ENCODE measurements around the gene FTSJ3.
"Not testable (repeated sequence)": the region's sequence is repeated elsewhere in the genome, so short reads cannot be mapped to it uniquely, and the experiment has no call there.

FTSJ3 gene

GRCh38 chr17:63827002-63827800 is at the start of gene FTSJ3, which contains the start of gene PSMC5:
FTSJ3 (minus strand) TSS chr17:63827663; CDS start chr17:63826902, 761 bp downstream.
PSMC5 (plus strand) TSS chr17:63827431; CDS start chr17:63827491, 60 bp downstream.
- DNase-seq (ENCODE audit: low spot score) (peak; percentile 83), FAIRE-seq (no peak)

- FAIRE-seq; DNase-seq (ENCODE audit: low spot score): not testable (repeated sequence)
Observed at GRCh38 chr17:63874693-63875092, 47.2 kb upstream of the FTSJ3 start.

- not testable (repeated sequence) for DNase-seq (ENCODE audit: low spot score); FAIRE-seq
Observed at GRCh38 chr17:63874061-63874626, 46.7 kb upstream of the FTSJ3 start.

GRCh38 chr17:63873577-63873976 is 46.1 kb upstream of the FTSJ3 start, which contains the start of gene CSH2:
CSH2 (minus strand) TSS chr17:63873677; CDS start chr17:63873614, 63 bp downstream.
- not testable (repeated sequence) for DNase-seq (ENCODE audit: low spot score); FAIRE-seq

GRCh38 chr17:63871646-63872365 is 44.3 kb upstream of the FTSJ3 start:
- peak; percentile 73 for FAIRE-seq
- DNase-seq (ENCODE audit: low spot score) = peak; percentile 57

GRCh38 chr17:63870292-63870665 is 42.8 kb upstream of the FTSJ3 start:
- not testable (repeated sequence) for DNase-seq (ENCODE audit: low spot score); FAIRE-seq

- DNase-seq (ENCODE audit: low spot score) = peak; percentile 12
- not testable (repeated sequence) for FAIRE-seq
Observed at GRCh38 chr17:63869491-63870291, 42.2 kb upstream of the FTSJ3 start.

GRCh38 chr17:63866625-63867024 is 39.2 kb upstream of the FTSJ3 start:
- not testable (repeated sequence) for DNase-seq (ENCODE audit: low spot score); FAIRE-seq

GRCh38 chr17:63859257-63859656 is 31.8 kb upstream of the FTSJ3 start:
- no peak for FAIRE-seq
- DNase-seq (ENCODE audit: low spot score) = no peak

- not testable (repeated sequence) for FAIRE-seq; DNase-seq (ENCODE audit: low spot score)
Observed at GRCh38 chr17:63856425-63856824, 29.0 kb upstream of the FTSJ3 start.

GRCh38 chr17:63855185-63855584 is 27.7 kb upstream of the FTSJ3 start:
- DNase-seq (ENCODE audit: low spot score) = no peak
- FAIRE-seq = no peak

GRCh38 chr17:63854709-63855108 is 27.2 kb upstream of the FTSJ3 start:
- no peak for FAIRE-seq
- no peak for DNase-seq (ENCODE audit: low spot score)

GRCh38 chr17:63853260-63853659 is 25.8 kb upstream of the FTSJ3 start:
- FAIRE-seq (no peak), DNase-seq (ENCODE audit: low spot score) (no peak)

GRCh38 chr17:63850401-63850800 is 22.9 kb upstream of the FTSJ3 start:
- FAIRE-seq = no peak
- DNase-seq (ENCODE audit: low spot score) = no peak

GRCh38 chr17:63848834-63849689 is 21.6 kb upstream of the FTSJ3 start:
- no peak for FAIRE-seq

GRCh38 chr17:63847525-63848249 is 20.2 kb upstream of the FTSJ3 start:
- FAIRE-seq (no peak), DNase-seq (ENCODE audit: low spot score) (no peak)

More at GRCh38 chr17:63848834-63849689, 21.6 kb upstream of the FTSJ3 start:
- no peak for DNase-seq (ENCODE audit: low spot score)

- no peak for FAIRE-seq
- DNase-seq (ENCODE audit: low spot score) = no peak
Observed at GRCh38 chr17:63845509-63845908, 18.0 kb upstream of the FTSJ3 start.

- FAIRE-seq (no peak), DNase-seq (ENCODE audit: low spot score) (no peak)
Observed at GRCh38 chr17:63843910-63844677, 16.6 kb upstream of the FTSJ3 start.

Data from RCC 7860 (cell line).